KBM-7 (cell line): ENCODE data around the gene TMED4.

Experiments used
- DNase-seq: peaks from one replicate; pipeline ENCODE4 v3.0.0-alpha.2; 2015
- in situ Hi-C: fragments of 300-500 bp; cut with MboI; formaldehyde crosslinking; loops from 2 replicates; pipeline ENCODE4 v1.14.3; 2020; ENCODE audit warnings: low sequenced_read_pairs, low pct_unique_long_range_greater_than_20kb, mixed read lengths

TMED4 gene

DNA sequence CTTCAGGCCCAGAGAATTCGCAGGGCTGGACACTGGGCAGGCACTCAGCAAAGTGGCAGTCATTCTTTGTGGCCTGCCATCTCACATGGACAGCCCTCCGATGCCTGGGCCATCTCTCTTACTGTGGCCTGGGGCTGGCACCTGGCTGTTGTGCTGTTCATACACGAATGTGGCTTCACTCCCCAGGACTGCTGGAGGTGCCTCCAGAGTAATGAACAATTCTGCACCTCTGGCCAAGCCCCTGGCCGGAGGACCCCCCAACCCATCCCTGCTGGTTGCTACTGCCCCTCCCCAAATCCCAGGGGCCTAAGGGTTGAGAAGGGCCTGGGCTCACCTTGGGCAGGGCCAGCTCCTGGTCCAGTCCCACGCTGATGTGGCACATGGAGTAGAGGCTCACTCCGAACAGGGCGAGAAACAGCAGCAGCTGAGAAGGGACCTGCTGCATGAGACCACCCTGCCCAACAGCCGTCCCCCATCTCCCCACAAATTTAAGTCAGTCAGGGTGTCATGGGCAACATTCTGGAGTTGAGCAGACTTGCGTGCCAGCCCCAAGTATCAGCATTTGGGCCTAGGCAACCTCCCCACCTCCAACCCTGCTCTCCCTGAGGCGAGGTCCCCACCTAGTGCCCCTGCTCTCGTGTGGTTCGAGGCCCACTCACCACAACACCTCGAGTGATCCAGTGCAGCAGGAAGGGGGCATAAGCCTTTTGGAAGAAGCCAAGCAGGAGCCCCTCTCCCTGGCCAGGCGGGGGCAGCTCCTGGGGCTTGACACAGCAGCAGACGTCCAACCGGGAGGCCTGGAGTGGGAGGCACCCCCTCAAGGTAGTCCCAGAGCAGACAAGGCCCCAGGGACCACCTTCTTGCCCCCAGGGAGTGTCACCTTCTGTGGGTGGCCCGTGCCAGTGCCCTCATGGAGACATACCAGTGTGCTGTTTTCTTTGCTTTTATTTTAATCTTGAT is 50.3 kb downstream of the TMED4 start:
- in situ Hi-C loops, result no loop called here
- DNase-seq, result no peak

DNA sequence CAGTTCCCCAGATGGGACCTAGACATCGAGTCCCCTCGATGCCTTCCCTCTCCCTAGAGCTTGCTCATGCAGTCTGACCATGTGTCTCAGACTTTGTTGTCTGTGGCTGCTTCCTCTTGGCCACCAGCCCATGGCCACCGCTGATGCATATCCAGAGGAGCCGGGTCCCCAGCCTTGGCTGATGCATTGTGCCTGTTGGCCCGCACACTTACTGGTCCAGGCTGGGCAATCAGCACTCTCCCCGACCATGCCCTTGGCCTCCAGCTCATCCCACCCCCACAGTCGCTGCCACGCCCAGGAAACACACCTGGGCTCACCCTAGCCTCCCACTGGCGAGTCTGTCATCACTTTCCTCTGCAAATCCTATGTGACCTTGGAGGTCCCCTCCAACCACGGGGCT is 51.0 kb downstream of the TMED4 start:
- DNase-seq, result no peak
- in situ Hi-C loops, result no loop called here
